NCI-H774 (cell line): Measurements from ENCODE around the gene GPR39.
A peak's percentile ranks its signal among the peaks of the same experiment; 100 is the strongest.
"Not testable (repeated sequence)": the region's sequence is repeated elsewhere in the genome, so short reads cannot be mapped to it uniquely, and the experiment has no call there.

ENCODE experiments used
- DNase-seq: peaks from one replicate; lab custom pipeline; 2025; lab: John Stamatoyannopoulos, UW

The GPR39 gene

GRCh38 chr2:132497591-132497990 lies 81.0 kb downstream of the GPR39 start:
- no peak for DNase-seq

- no peak for DNase-seq
Measured at GRCh38 chr2:132503701-132504100, 87.1 kb downstream of the GPR39 start.

- no peak for DNase-seq
Measured at GRCh38 chr2:132515010-132515409, 98.4 kb downstream of the GPR39 start.

DNA sequence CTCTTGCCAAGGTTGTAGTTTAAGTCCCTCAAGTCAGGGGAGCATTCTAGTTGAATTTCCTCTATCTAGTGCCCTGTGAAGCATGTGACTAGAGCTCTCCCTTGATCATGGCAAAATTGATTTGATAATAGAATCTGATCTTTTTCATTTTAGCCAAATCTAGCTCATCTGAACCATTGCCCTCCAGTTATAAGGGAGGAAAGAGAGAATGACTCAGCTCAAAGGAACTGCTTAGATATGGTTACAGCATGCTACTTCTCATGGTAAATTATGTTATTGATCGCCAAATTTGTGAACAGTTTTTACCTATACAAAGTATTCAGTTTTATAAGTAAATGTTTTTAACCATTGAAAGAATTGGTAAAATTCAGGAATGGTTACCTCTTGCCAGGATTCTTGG lies 100.8 kb downstream of the GPR39 start:
- no peak for DNase-seq

GRCh38 chr2:132518302-132518701 lies 101.7 kb downstream of the GPR39 start:
- no peak for DNase-seq

DNA sequence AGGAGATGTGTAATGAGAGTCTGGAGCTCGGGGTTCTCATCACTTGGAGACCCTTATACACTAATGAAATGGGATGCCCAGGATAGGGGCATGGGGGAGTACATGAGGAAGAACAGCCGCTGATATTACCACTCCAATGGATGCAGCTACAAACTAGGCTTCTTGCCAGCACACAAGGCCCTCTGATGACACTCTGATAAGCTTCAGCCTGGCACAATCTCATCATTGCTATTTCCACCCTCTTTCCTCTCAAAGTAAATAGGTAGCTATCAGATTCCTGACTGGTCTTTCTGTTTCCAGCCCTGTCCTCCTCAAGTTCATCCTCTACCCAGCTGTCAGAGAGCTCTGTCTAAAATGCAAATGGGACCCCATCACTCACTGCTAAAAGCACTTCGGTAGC lies 103.0 kb downstream of the GPR39 start:
- no peak for DNase-seq

DNA sequence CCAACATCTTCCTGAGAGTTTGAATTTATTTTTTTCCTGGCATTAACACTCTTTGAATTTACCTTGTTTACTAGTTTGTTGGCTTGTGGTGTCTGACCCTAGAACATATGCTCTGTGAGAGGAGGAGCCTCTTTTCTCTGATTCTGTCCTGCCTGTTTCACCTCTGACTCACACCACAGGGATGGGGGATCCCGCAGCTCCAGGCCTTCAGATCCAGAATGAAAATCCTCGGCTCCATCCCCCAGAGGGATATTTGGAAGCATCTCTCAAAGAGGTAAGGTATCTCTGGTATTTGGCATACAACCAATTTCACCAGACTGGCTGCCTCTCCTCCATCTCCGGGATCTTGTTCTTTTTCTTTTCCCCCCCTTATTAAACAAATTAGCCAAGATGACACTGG lies 104.7 kb downstream of the GPR39 start:
- DNase-seq: no peak

DNA sequence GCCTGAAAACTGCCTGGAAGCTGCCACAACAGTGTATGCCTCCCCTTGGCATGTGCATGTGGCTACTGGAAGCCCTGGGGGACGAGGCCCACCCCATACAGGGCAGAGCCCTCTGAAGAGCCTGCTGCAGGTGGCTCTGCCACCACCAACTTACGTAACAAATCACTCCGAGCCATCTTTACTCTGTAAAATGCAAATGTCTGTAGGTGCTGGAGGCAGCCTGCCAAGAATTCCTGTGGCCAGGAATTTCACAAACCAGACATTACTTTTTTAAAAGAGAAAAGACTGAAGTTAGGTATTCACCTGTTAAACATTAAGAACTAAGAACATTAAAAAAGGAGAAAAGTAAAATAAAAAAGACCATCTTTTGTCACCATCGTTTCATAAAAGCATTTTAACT lies 106.3 kb downstream of the GPR39 start:
- DNase-seq: no peak

- DNase-seq: not testable (repeated sequence)
Measured at GRCh38 chr2:132537061-132537460, 120.5 kb downstream of the GPR39 start.

- no peak for DNase-seq
Measured at GRCh38 chr2:132538331-132538855, 121.8 kb downstream of the GPR39 start.

- DNase-seq: no peak
Measured at GRCh38 chr2:132540166-132540565, 123.6 kb downstream of the GPR39 start.

- no peak for DNase-seq
Measured at GRCh38 chr2:132542953-132543569, 126.5 kb downstream of the GPR39 start.

- DNase-seq: no peak
Measured at GRCh38 chr2:132544006-132544630, 127.5 kb downstream of the GPR39 start.

DNA sequence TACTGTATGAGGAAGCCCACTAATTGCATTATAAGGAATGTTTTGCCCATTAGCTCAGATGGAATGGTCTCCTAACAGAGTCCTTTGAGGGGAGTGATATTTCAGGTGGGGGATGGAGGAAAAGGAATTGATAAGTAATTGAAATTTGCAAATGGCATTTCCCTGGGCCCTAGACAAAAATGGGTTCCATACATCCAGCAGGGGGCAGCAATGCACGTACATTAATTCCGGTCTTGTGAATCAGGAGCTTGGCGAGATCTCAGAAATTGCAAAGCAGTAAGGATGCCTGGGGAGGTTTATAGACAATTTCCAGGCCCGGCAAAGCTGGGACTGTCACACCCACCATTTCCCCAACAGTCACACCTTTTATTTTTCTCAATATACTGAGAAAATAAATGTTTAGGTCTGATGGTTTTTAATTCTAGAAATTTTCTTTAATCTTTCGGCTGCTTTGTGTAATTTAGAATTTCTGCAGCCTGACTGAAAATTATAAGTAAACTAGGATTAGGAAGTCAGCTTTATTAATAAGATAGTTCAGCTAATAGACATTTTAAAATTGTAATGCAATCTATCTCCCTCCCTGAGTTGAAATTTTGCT lies 130.6 kb downstream of the GPR39 start:
- peak; percentile 49 for DNase-seq

DNA sequence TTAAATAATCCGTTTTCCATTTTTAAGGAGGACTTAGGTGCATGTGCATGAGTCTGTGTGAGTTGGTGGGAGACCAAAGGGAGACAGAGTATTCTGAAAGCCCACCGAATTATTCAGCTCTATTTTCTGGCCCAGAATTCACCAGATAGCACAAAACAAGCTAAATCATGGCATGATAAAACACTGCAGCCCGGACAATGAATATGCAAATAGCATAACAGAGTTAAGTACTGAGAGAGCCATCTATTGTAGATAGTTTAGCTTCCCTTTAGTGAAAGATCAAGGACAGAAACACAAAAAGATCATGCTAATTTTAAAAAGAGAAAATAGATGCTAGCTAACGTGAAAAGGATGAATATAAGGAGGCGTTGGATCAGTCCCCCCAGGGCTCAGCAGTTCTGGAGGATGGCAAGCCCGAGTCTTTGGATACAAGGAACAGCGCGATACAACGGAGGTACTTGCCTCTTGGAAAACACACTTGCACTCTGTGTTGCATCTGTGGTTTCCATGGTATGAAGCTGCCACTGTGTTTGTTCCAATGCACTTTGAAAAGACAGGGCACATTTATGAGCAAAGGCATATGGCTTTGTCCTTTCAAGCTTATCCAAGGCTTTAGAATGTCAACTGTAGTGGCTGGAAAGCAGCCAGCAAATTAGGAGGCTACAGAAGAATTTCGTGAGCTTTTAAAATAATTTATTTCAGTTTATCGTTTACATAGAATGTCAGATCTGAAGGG lies 133.5 kb downstream of the GPR39 start:
- DNase-seq: peak; percentile 38

DNA sequence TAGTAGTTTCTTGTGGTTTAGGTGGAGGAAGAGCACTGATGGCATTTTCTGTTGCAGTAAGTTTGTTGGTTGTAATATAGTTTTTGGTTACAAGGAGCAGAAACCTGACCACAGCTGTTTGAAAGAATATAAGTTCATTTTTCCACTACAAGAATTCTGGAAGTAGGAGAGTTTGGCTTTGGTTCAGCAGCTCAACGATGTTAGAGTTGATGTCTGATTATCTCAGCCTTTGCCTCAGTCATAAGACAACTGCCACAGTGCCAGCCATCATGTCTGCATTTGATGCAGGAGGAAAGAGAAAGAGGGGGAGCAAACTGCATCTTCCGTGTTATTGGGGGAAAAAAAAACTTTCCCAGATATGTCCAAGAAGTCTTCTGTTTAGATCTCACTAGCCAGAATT lies 134.3 kb downstream of the GPR39 start:
- no peak for DNase-seq

GRCh38 chr2:132557694-132558093 lies 141.1 kb downstream of the GPR39 start:
- no peak for DNase-seq

DNA sequence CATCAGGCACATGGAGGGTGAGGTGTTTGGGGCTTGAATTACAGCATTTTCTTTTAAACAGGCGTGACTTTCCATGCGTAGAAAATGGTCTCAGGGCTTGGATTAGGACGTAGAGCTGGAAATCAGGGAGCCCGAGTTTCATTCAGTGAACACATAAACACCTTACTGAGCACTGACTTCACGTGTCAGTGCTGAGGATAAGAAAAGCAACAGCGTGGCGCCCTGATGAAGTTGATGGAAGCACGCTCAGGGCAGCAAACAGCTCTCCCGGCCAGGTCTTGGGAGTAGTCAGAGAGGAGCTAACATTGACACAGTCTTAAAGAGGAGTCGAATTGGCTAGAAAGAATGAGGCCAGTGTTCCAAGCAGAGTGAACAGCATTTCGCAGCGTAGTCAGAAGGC lies 142.7 kb downstream of the GPR39 start:
- no peak for DNase-seq

- no peak for DNase-seq
Measured at GRCh38 chr2:132559921-132560320, 143.3 kb downstream of the GPR39 start.

DNA sequence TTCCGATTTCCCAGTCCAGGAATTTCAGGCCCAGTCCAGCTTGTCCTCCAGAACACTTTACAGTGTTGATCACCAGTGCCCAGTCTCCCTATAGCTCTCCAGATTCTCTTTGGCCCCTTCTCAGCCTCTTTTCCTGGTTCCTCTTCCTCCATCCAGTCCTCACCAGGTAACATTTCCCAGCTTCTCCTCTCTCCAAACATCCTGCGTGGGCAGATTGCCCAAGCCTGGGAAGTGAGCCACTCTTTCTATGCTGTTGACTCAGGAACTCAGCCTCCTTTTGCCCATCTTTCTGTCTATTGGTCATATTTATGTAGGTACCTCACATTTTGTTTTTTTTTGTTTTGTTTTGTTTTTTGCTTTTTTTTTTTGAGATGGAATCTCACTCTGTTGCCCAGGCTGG lies 144.0 kb downstream of the GPR39 start:
- DNase-seq: no peak

DNA sequence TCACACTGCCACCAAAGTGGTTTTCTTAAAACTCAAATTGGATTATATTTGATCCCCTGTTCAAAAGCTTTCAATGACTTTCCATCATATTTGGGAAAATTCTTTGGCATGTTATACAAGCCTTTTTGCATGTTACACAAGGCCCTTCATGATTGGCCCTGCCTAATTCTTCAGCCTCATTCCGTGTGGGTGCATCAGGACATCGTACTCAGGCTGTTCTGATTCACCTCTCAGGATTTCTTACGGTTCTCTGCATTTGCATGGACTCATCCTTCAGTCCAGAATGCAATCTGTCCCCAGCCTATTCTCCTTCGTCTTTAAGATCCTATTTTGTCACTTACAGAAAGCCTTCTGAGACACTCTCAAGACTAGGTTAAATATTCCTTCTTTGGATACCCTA lies 145.6 kb downstream of the GPR39 start:
- no peak for DNase-seq

DNA sequence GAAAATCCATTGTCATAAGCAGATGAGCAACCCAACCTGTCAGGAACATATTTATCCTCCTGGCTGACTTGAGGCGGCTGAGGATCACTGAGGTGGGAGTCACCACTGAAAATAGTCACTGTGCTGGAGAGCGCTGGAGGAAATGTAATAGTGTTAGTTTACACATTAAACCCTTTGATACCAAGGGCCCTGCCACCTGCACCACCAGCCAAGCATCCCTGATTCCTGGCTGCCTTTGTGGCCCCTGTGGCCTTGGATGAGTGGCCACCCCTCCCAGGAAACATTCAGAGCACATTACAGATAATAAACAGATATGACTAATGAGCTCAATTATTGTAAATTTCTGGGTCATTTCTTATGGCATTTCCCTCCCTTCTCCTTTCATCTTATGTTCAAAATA lies 147.5 kb downstream of the GPR39 start:
- no peak for DNase-seq

DNA sequence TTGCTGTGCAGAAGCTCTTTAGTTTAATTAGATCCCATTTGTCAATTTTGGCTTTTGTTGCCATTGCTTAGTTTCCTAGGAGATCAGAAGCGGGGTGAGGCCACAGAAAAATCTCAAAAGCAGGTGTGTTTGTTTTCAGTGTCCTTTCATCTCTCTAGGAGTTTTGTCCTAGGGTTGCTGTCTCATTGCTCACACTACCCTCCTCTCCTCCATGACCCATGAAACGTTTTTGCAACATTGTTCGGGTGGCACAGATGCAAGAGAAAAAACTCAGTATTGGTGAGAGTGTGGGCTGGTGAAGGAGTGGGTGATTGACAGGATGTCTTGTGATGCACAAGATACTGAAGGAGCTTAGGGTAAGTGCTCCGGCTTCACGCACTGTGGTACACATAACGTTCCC lies 149.8 kb downstream of the GPR39 start:
- DNase-seq: peak; percentile 21
